GM19035 (cell line): ENCODE results near the gene BRINP2.

Source experiments
- ATAC-seq: cut with Tn5 transposase; IDR thresholded peaks from one replicate; pipeline ENCODE4 v1.9.1; 2021; ENCODE audit not compliant: unreplicated experiment

Gene BRINP2

GRCh38 chr1:177165069-177165439 lies 5.7 kb upstream of the BRINP2 start:
- ATAC-seq = no peak

- no peak for ATAC-seq
Measured at GRCh38 chr1:177171536-177172123, 872 bp downstream of the BRINP2 start.

- no peak for ATAC-seq
Measured at GRCh38 chr1:177172272-177172671, 1.5 kb downstream of the BRINP2 start.

GRCh38 chr1:177172866-177173265 lies 2.1 kb downstream of the BRINP2 start:
- ATAC-seq = no peak

- no peak for ATAC-seq
Measured at GRCh38 chr1:177173976-177174375, 3.2 kb downstream of the BRINP2 start.

- ATAC-seq = no peak
Measured at GRCh38 chr1:177174921-177175634, 4.3 kb downstream of the BRINP2 start.

- ATAC-seq = peak; percentile 28
Measured at GRCh38 chr1:177181280-177181630, 10.5 kb downstream of the BRINP2 start.

- peak; percentile 95 for ATAC-seq
Measured at GRCh38 chr1:177181631-177182291, 11.0 kb downstream of the BRINP2 start.

- no peak for ATAC-seq
Measured at GRCh38 chr1:177183836-177184235, 13.1 kb downstream of the BRINP2 start.

- no peak for ATAC-seq
Measured at GRCh38 chr1:177185209-177185608, 14.5 kb downstream of the BRINP2 start.

GRCh38 chr1:177186639-177187038 lies 15.9 kb downstream of the BRINP2 start:
- no peak for ATAC-seq

- no peak for ATAC-seq
Measured at GRCh38 chr1:177190308-177190970, 19.7 kb downstream of the BRINP2 start.

- ATAC-seq = no peak
Measured at GRCh38 chr1:177198243-177198642, 27.5 kb downstream of the BRINP2 start.

GRCh38 chr1:177200290-177200689 lies 29.5 kb downstream of the BRINP2 start:
- ATAC-seq = no peak

GRCh38 chr1:177206831-177207355 lies 36.1 kb downstream of the BRINP2 start:
- ATAC-seq = no peak

GRCh38 chr1:177208920-177209319 lies 38.2 kb downstream of the BRINP2 start:
- no peak for ATAC-seq

- ATAC-seq = no peak
Measured at GRCh38 chr1:177209357-177209756, 38.6 kb downstream of the BRINP2 start.

GRCh38 chr1:177210071-177210470 lies 39.3 kb downstream of the BRINP2 start:
- ATAC-seq = no peak

- no peak for ATAC-seq
Measured at GRCh38 chr1:177211231-177211630, 40.5 kb downstream of the BRINP2 start.

GRCh38 chr1:177216587-177217202 lies 45.9 kb downstream of the BRINP2 start:
- ATAC-seq = no peak
